Measurements from ENCODE around the gene SKAP1.

The SKAP1 gene

DNA sequence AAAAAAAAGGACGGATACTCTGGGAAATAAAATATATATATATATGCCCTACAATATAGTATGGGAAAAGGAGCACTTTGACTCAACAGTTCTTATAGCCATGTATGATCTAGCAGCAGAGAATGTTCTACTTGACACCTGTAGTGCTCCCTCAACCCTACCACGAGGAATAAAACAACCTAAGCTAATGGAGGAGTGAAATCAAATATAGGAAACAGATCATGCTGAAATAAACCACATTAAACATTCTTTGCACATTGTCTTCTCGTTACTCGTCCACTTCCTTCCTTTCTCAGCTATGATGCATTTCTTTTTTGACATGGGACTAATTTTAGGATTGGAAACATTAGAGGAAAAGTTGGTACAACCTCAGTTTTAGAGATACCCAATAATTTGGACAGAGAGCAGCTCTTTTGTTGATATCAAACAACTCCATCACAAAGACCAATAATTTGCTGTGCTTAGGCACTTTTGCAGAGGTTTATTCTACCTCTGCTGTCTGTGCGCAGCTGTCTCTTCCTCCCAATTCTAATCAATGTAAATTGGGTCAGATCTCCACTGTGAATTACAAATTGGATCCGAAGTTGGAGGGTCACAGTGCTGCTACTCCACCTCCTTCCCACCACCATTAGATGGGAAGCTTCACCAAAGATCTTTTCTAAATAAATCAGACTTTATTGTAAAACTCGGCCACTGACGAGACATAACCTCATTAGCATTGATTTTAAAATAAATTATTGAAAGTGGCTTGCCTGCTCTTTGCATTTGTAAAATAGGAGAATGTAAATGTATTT lies 256.6 kb downstream of the SKAP1 start:
- no peak for DNase-seq (ENCODE audit: low spot score)

GRCh38 chr17:48169926-48170325 lies 260.1 kb downstream of the SKAP1 start:
- no peak for DNase-seq (ENCODE audit: low spot score)

DNA sequence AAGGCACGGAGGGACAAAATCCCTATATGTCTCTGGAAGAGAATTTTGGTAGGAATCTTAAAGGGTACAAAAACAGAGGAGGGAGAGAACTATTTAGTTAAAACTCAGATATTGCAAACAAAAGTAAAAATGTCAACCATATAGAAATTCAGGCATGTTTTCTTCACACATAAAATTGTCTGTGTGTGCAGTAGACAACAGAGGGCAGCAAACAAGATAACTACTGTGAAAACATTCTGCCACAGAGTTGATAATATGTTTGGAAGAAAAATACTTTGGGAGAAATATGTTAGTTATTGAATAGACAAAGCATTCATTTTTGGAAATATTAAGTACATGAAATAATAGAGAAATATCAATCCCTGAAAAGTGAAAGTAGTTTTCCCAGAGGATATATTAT lies 266.2 kb downstream of the SKAP1 start:
- DNase-seq (ENCODE audit: low spot score): no peak

- DNase-seq (ENCODE audit: low spot score): peak; percentile 70
Observed at GRCh38 chr17:48162946-48163506, 267.0 kb downstream of the SKAP1 start.

DNA sequence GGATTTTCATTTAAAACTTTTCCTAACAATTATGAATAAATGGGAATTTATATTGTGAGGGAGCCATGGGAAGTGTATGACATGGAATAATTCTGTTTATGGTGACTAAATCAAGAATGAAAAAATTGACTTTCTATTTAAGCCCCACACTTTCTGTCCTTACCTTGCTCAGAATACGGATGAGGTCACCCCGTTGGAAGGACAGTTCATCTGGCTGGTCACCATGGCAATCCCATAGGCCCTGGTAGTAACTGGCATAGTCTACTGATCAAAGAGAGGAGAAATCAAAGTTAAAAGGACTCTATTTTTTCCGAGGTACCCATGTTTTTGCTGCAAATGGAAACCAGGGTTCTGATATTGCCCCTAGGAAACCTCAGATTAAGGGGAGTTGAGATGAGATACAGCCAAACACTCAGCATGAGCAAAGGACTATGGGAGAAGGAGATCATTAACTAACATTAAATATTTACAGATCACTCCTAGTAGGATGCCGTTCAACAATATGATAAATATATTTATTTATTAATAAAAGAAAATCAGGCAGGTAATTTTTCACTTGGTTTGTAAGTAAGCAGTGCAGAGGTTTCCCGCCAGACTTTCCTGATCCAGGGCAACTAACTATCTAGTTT lies 267.6 kb downstream of the SKAP1 start:
- peak; percentile 51 for DNase-seq (ENCODE audit: low spot score)

DNA sequence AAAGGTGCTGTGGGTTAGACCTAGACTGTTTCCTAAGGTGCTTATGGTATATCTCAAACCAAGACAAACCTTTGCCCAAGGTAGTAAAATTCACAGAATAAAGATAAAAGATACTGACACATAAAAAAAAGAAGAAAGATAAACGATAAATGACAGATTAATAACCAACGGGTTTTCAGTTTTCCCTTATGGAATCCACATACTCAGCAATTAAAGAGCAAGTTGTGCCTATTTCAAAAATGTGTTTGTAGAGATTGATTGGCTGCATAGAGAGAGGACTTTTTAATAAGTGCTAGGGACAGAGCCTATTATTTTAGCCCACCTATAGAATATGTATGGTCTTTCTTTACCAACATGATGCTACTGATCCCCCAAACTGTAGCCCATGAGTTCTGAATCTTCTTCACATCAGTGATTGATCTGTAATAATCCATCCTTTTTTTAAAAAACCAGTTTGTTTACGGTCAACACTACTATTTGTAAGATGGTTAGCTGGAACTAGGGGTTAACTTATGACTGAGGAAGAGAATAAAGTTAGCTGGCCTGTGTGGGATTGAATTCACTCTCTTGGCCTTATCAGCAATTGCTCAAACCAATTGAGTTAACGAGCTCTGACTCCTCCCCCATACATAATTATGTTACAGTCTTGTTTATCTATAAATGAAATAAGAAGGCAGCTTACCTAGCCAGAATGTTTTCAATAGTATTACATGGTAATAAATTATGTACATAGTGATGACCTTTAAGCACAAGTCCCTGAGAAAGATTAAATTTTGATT lies 268.7 kb downstream of the SKAP1 start:
- DNase-seq (ENCODE audit: low spot score): no peak

- peak; percentile 29 for DNase-seq (ENCODE audit: low spot score)
Observed at GRCh38 chr17:48160177-48161081, 269.6 kb downstream of the SKAP1 start.

DNA sequence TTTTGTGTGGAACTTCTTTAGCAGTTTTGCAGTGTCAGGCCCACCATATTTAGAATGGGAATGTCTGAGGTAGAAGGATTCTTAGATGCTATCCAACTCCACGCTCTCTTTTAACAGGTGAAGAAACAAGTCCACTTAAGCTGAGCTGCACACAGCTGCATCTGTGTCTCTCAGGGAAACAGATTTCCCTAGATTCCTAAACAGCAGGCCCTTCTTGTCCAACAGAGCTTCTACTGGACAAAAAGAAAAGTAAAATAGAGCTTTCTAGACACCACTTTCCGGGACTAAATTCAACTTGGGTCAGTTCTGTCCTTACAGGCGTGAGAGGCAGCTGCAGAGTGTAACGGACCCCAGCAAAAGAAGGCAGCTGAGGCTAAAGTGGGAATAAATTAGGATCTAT lies 270.8 kb downstream of the SKAP1 start:
- DNase-seq (ENCODE audit: low spot score): no peak

- no peak for DNase-seq (ENCODE audit: low spot score)
Observed at GRCh38 chr17:48155889-48156611, 274.0 kb downstream of the SKAP1 start.

GRCh38 chr17:48153691-48154358 lies 276.2 kb downstream of the SKAP1 start:
- DNase-seq (ENCODE audit: low spot score): peak; percentile 38

- DNase-seq (ENCODE audit: low spot score): no peak
Observed at GRCh38 chr17:48152289-48152688, 277.7 kb downstream of the SKAP1 start.

DNA sequence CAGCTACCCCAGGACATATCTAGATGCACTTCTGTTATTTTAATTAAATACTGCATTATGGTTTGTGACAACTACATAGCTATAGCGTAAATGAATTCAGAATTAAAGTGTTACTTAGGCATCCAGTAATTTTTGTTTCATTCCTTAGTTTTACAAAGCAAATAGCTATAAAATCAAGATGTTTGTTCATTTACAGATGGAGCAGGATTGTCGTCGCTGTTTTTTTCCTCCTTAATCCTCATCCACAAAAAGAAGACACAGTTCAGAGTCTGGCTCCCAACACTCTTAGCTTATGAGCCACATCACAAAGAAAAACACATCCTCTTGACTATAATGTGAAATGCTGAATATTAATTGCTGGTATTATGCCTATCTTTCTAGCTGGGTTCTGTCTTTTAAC lies 278.8 kb downstream of the SKAP1 start:
- no peak for DNase-seq (ENCODE audit: low spot score)

GRCh38 chr17:48150597-48151001 lies 279.4 kb downstream of the SKAP1 start:
- no peak for DNase-seq (ENCODE audit: low spot score)

DNA sequence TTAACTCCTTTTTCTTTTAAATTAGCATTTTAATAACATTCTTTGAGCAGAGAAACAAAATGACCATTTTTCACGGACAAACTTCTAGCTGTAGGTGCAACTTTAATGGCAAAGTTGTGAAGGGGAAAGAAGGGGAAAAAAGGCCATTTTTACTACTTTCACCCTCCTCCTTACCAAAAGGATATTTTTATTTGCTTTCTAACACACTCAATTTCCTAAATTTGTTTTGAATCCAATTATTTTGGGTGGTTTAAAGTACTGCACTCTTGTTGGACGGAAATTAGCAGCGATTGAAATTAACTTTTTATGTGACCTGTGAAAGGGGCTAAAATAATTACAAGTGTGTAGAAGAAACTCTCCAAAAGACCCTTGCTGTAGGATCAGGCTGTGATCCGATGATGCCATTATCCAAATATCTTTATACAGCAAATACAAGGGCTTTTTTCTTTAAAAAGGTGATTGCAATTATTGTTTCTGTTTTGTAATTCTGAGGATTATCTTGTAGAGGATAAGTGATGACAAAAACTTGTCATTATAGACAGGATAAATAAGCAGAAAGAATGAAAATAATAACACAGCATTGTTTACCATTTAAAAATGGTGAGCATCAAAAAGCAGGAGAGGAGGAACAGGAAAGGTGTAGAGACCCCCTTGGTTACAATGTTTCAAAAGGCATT lies 280.1 kb downstream of the SKAP1 start:
- no peak for DNase-seq (ENCODE audit: low spot score)

DNA sequence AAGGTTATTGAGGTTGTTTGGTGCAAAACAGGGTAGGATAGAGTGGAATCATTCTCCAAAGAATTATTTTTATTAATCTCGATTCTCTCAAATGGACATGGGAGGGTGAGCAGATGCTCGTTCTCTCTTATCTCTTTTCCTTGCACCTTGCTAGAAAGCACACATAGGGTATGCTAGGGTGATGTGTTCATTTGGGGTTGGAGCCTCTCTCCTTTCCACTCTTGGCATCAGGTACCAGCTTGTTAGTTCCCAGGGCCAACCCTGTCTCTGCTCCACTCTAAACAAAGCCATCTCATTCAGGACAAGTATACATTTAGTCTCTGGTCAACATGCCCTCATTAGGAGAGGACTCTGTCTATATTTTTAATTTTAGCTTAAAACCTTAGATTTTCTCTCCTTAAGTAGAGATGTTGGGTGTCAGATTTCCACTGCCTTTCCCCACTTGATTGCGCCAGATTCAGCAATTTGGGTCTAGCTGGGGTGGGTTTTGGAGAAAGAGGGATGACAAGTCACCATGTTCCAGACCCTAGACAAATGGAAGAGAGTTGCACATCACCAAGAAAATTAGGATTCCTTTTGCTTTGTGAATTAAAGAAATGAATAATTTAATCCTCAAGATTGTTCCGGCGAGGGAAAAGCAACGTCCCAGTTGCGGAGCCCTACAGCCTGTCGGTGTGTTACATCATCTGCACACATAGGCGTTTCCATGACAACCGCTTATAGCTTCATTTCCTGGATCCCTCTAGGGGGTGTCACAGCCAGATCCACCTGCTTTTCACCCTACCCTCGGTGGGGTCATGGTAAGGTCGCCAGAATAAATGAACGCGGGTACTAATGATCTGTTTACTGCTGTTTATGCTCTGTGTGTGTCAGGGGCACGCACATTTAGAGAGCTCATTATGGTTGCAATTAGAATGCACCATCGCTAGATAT lies 280.9 kb downstream of the SKAP1 start:
- DNase-seq (ENCODE audit: low spot score): no peak

GRCh38 chr17:48148029-48148770 lies 281.8 kb downstream of the SKAP1 start:
- DNase-seq (ENCODE audit: low spot score): no peak

GRCh38 chr17:48144976-48145798 lies 284.8 kb downstream of the SKAP1 start:
- no peak for DNase-seq (ENCODE audit: low spot score)
